ENCODE data around the gene ZNF878.

Gene ZNF878

DNA sequence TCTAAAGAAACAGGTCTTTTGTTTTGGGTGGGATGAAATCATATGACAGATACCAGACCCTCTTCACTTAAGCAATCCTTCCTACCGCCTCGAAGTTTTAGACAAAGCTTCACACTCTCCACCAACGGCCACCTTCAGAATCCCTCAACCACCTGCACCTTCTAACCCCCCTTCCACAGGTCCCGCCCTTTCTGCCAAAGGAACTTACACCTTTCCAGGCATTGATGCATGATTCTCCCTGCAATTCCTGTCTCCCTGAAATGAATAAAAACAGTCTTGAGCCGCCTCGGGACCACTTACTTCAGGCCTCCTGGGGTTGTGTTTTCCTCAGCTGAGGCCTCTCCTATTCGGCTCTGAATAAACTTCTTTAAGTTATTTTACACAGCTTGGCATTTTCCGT, 18.1 kb downstream of the ZNF878 start:
- no peak for DNase-seq

- no peak for DNase-seq
These were observed 18.6 kb downstream of the ZNF878 start for GRCh38 chr19:12034198-12034597.

DNA sequence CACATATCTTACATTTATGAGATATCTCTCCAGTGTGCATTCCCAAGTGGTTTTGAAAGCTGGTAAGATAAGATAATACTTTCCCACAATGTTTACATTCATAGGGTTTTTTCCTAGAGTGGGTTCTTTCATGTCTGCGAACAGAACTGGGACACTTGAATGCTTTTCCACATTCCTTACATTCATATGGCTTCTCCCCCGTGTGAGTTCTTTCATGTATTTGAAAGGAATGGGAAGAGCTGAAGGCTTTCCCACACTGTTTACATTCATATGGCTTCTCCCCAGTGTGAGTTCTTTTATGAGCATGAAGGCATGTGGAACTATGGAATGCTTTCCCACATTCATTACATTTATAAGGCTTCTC, 37.0 kb downstream of the ZNF878 start:
- DNase-seq = no peak

DNA sequence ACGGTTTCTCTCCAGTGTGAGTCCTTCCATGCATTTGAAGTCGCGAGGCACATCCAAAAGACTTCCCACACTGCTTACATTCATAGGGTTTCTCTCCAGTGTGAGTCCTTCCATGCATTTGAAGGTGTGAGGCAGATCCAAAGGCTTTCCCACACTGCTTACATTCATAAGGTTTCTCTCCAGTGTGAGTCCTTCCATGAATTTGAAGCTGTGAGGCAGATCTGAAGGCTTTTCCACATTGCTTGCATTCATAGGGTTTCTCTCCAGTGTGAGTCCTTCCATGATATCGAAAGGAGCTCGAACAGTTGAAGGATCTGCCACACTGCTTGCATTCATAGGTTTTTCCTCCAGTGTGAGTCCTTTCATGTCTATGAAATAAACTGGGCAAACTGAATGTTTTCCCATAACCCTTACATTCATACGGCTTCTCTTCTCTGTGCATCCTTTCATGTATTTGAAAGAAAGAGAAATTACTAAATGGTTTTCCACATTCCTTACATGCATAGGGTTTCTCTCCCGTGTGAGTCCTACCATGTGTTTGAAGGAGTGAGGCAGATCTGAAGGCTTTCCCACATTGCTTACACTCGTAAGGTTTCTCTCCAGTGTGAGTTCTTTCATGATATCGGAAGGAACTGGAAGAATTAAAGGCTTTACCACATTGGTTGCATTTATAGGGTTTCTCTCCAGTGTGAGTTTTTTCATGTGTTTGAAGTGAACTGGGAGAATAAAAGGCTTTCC, 37.6 kb downstream of the ZNF878 start:
- no peak for DNase-seq

GRCh38 chr19:12000152-12000981, 52.4 kb downstream of the ZNF878 start:
- no peak for DNase-seq

DNA sequence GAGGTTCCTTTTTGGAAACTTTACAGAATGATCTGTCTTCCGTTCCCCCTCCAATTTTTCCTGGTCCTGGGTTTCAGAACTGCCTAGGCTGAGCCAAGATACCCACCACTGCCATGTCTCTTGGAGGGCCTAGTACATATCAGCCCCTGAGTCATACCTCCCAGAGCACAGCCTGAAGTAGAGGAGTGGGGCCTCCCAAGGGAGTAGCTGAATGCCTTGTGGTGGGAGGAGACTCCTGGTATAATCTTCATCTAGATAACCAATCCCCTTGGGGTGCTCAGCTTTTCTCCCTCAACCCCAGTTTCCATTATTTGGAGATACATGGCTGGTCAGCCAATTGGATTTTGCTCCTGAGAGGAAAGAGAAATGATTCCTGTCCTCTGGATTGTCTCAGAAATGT, 57.6 kb downstream of the ZNF878 start:
- no peak for DNase-seq

Measured in activated CD4-positive, CD25-positive, alpha-beta regulatory T cell (primary cell).